ENCODE data around the gene SPATA2L. TPM values are rescaled to one million over a fixed set of nuclear protein-coding genes. Genes with fewer than 3 reads are reported as not detected.
"Not testable (repeated sequence)": the region's sequence is repeated elsewhere in the genome, so short reads cannot be mapped to it uniquely, and the experiment has no call there.

The SPATA2L gene
- total and polyA plus RNA-seq, 2 of the 8 experiments (the other 6 are each of a cell fraction or from before 2014, with no cell fraction given) = 9.3 to 12.5 TPM

GRCh38 chr16:89664238-89664637 is 37.3 kb downstream of the SPATA2L start:
- H4K5ac ChIP-seq (ENCODE audit: insufficient read length, low read depth, low read length); H4K91ac ChIP-seq (replicated peaks; ENCODE audit: insufficient read length, low read length); H2AK5ac ChIP-seq (ENCODE audit: low read depth, low read length); H2BK120ac ChIP-seq (replicated peaks; ENCODE audit: low read depth, low read length); H3K14ac ChIP-seq (ENCODE audit: insufficient read length); H2BK15ac ChIP-seq (ENCODE audit: low read length); H2BK20ac ChIP-seq (ENCODE audit: low read length); H3K23ac ChIP-seq (ENCODE audit: insufficient read length); H2AFZ ChIP-seq (ENCODE audit: low read length); H2BK12ac ChIP-seq (ENCODE audit: low read depth, low read length); H3K4me3 ChIP-seq (ENCODE audit: extremely low read depth in 1 of 4, insufficient read depth in 2 of 4, low read depth in 3 of 4, low read length in 4 of 4); H3K27ac ChIP-seq (ENCODE audit: low read depth, low read length); H4K20me1 ChIP-seq (replicated peaks in 1 of 2; ENCODE audit: control insufficient read depth in 1 of 2, insufficient read depth in 2 of 2, low read length in 2 of 2); H3K27me3 ChIP-seq (replicated peaks in 1 of 4; ENCODE audit: control insufficient read depth in 3 of 4, extremely low read depth in 1 of 4, insufficient read depth in 3 of 4, low read length in 3 of 4); H3K23me2 ChIP-seq (ENCODE audit: low read depth, low read length); H3K9ac ChIP-seq (replicated peaks in 1 of 4; ENCODE audit: extremely low read depth in 1 of 4, low read depth in 3 of 4, low read length in 3 of 4); H3K79me2 ChIP-seq (ENCODE audit: control insufficient read depth in 1 of 2, insufficient read depth in 2 of 2, low read length in 2 of 2); H2BK5ac ChIP-seq (ENCODE audit: low read depth, low read length); H4K8ac ChIP-seq (ENCODE audit: extremely low read depth, insufficient read depth, low read length); H3K79me1 ChIP-seq (ENCODE audit: low read depth, low read length); H3K4ac ChIP-seq (replicated peaks; ENCODE audit: insufficient read length, low read depth, low read length); H3K4me1 ChIP-seq (replicated peaks in 1 of 4; ENCODE audit: control insufficient read depth in 3 of 4, insufficient read depth in 4 of 4, low read length in 3 of 4); H3K4me2 ChIP-seq (ENCODE audit: insufficient read depth in 1 of 2, low read depth in 2 of 2, low read length in 2 of 2); DNase-seq (ENCODE audit: low read depth in 1 of 2, low spot score in 2 of 2); H3K56ac ChIP-seq (replicated peaks; ENCODE audit: insufficient read length, low read depth, low read length); FAIRE-seq; H3K18ac ChIP-seq (ENCODE audit: extremely low read depth, low read length): not testable (repeated sequence)
- 94% methylated on average over 10 of the region's 11 CpGs; no CpG with 5 or more reads in 1 of the 2 experiments for WGBS, 2 experiments (ENCODE audit: extremely low coverage in 1 of 2, insufficient coverage in 1 of 2, insufficient read length in 1 of 2, insufficient replicate concordance in 2 of 2, low coverage in 1 of 2, low lambda C conversion rate in 2 of 2, missing lambda C conversion rate in 1 of 2)
- peaks cover 5 to 10% of the 10 kb centered on the region in 2 experiments; a peak in 3 of 4 replicates for H3K9me3 ChIP-seq (ENCODE audit: insufficient read depth in 2 of 2, low read depth in 1 of 2, low read length in 1 of 2)
- peaks cover 0 to 22% (median 12%) of the 10 kb centered on the region in 4 experiments; a peak in 6 of 8 replicates for H3K36me3 ChIP-seq (ENCODE audit: control insufficient read depth in 2 of 4, insufficient read depth in 4 of 4, low read length in 3 of 4)
- ChIA-PET POLR2A (ENCODE audit: partially characterized antibody) (interaction anchor here (1.3 kb wide), 1 partner anchor 19 kb away, joined by 4 read pairs; no protein-coding TSS in a partner anchor), CTCF (ENCODE audit: partially characterized antibody) (interaction anchor here (0.7 to 1.0 kb wide), 5 partner anchors 11 to 64 kb away, joined by 3 to 4 read pairs (median 3); no protein-coding TSS in a partner anchor)

All from H1 (cell line).